IMR-90 (cell line): ENCODE results near the gene KLHDC2. TPM values are rescaled to one million over a fixed set of nuclear protein-coding genes. Genes with fewer than 3 reads are reported as not detected.

Source experiments
- polyA plus RNA-seq, 3 experiments: library from polyadenylated mRNA; depleted of rRNA; stranded (reverse); fragments of >200 nt; gene quantifications; 2 replicates each; pipeline ENCODE4 v1.2.3, GENCODE V29; 2012; ENCODE audit warnings: low replicate concordance in 1 of 3
- total RNA-seq: library from RNA; depleted of rRNA; stranded (reverse); fragments of >200 nt; gene quantifications from 2 replicates; pipeline ENCODE4 v1.2.3, GENCODE V29; 2012; rRNA removed

The KLHDC2 gene
- total and polyA plus RNA-seq, 2 of the 4 experiments (the other 2 are of a cell fraction): 29.2 to 41.8 TPM

Other genes with a start within 250 kb of the KLHDC2 start
- gene RPS29, start 181.8 kb upstream of the KLHDC2 start, total RNA-seq: 318 and 794 TPM in 2 replicates
- 8,930 and 10,393 TPM in 2 replicates for gene RPS29, start 181.8 kb upstream of the KLHDC2 start, polyA plus RNA-seq (2012; rRNA removed)
- 20.8 and 28.3 TPM in 2 replicates for gene LRR1, start 169.2 kb upstream of the KLHDC2 start, total RNA-seq
- 11.6 and 13.1 TPM in 2 replicates for gene LRR1, start 169.2 kb upstream of the KLHDC2 start, polyA plus RNA-seq (2012; rRNA removed)
- gene RPL36AL, start 147.5 kb upstream of the KLHDC2 start, total RNA-seq: 129 and 249 TPM in 2 replicates
- gene RPL36AL, start 147.5 kb upstream of the KLHDC2 start, polyA plus RNA-seq (2012; rRNA removed): 313 and 346 TPM in 2 replicates
- 67.6 and 73.6 TPM in 2 replicates for gene MGAT2, start 147.4 kb upstream of the KLHDC2 start, total RNA-seq
- 35.0 and 36.6 TPM in 2 replicates for gene MGAT2, start 147.4 kb upstream of the KLHDC2 start, polyA plus RNA-seq (2012; rRNA removed)
- gene DNAAF2, start 132.9 kb upstream of the KLHDC2 start, total RNA-seq: 4.1 and 7.5 TPM in 2 replicates
- gene DNAAF2, start 132.9 kb upstream of the KLHDC2 start, polyA plus RNA-seq (2012; rRNA removed): 4.7 and 4.9 TPM in 2 replicates
- 12.2 and 18.1 TPM in 2 replicates for gene POLE2, start 79.9 kb upstream of the KLHDC2 start, total RNA-seq
- gene POLE2, start 79.9 kb upstream of the KLHDC2 start, polyA plus RNA-seq (2012; rRNA removed): 10.3 and 12.3 TPM in 2 replicates
- gene KLHDC1, start 75.0 kb upstream of the KLHDC2 start, total RNA-seq: 0.90 and 1.9 TPM in 2 replicates
- gene KLHDC1, start 75.0 kb upstream of the KLHDC2 start, polyA plus RNA-seq (2012; rRNA removed): 0.34 and 0.51 TPM in 2 replicates
- gene NEMF, start 84.6 kb downstream of the KLHDC2 start, total RNA-seq: 30.5 and 76.1 TPM in 2 replicates
- gene NEMF, start 84.6 kb downstream of the KLHDC2 start, polyA plus RNA-seq (2012; rRNA removed): 19.3 and 19.5 TPM in 2 replicates
- gene ARF6, start 124.9 kb downstream of the KLHDC2 start, total RNA-seq: 40.1 and 65.8 TPM in 2 replicates
- 28.8 and 32.1 TPM in 2 replicates for gene ARF6, start 124.9 kb downstream of the KLHDC2 start, polyA plus RNA-seq (2012; rRNA removed)